Occipital lobe (tissue), 2 donors: ENCODE data around the gene AVPR1B. TPM values are rescaled to one million over a fixed set of nuclear protein-coding genes. Genes with fewer than 3 reads are reported as not detected.
"Not testable (repeated sequence)": the region's sequence is repeated elsewhere in the genome, so short reads cannot be mapped to it uniquely, and the experiment has no call there.

ENCODE experiments used
- DNase-seq: peaks from one replicate; lab custom pipeline; 2025; lab: John Stamatoyannopoulos, UW
- total RNA-seq: library from RNA; depleted of rRNA; stranded (reverse); fragments of >200 nt; gene quantifications from one replicate; pipeline ENCODE4 v1.2.3, GENCODE V29; 2014

Gene AVPR1B
- total RNA-seq, 1 donor from 2014 or later: not detected

DNA sequence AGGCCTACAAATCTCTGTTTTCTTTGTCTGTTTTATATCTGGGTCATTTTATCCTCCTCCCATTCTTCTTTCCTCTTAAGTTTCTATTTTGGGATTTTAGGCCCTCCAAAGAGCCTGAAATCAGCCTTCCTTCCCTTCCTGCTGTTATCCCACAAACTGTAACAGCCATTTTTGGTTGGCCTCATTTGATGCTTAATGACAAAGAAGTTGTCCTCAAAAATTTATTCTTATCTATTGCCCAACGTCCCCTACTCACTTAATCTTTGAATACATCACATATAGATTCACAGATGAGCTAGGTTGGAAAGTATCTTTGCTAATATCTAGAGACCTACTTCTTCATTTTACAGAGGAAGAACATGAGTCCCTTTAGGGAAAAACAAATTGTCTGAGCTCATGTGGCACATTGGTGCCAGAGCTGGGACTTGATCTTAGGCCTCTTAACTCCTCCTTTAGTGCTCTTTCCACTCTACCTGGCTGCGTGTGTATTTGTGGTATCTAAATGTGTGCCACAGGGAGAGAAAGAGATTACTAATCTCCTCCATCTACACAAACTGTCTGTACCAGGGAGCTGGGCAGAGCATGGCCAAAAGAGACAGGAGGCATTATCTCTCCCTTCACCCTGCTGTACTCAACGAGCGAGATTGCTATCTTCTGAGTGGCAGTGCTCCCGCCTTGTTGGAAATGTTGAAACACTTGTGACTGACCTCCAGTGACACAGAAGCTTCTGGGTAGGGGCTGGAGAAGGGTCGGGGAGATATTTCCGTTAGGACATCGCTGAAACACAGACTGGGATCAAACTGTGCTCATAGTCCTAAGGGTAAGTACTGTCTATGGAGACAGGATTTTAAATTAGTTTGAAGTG, 34.1 kb downstream of the AVPR1B start:
- no peak for DNase-seq

GRCh38 chr1:206081856-206082255, 35.3 kb downstream of the AVPR1B start:
- DNase-seq: no peak

DNA sequence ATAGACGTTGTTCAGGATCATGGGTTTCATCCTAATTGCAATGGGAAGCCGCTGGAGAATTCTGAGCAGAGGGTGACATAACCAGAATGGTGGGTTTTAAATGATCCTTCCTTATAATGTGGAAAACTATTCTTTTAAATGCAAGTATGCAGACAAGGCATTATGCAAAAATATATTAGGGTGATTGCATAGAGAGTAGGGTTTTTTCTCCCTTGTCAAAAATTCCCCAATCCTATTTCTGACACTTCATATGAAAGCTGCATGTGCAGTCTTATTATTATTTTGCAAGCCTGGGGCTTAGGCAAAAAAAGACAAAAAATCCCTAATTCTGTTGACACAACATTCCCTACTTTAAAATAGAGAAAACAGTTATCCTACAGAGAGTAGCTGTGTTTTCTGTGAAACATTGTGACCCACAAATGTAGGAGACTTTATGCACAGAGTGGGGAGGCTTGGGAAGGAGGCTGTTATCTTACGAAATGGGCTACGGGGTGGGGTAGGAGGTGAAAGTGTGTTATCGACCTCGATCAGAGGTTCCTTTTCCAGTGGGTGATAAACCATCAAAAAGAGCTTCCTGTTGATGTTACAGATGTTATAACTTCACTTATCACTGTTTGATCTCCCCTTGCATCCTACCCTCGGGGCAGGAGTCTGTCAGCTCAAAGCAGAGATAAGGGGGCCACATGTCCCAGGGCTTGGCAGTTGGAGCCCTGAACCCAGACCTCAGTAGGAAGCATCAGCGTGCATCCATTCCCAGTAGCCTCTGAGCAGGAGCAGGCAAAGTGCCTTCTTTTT, 37.0 kb downstream of the AVPR1B start:
- DNase-seq: no peak

- no peak for DNase-seq
These were observed 38.1 kb downstream of the AVPR1B start for GRCh38 chr1:206079135-206079534.

DNA sequence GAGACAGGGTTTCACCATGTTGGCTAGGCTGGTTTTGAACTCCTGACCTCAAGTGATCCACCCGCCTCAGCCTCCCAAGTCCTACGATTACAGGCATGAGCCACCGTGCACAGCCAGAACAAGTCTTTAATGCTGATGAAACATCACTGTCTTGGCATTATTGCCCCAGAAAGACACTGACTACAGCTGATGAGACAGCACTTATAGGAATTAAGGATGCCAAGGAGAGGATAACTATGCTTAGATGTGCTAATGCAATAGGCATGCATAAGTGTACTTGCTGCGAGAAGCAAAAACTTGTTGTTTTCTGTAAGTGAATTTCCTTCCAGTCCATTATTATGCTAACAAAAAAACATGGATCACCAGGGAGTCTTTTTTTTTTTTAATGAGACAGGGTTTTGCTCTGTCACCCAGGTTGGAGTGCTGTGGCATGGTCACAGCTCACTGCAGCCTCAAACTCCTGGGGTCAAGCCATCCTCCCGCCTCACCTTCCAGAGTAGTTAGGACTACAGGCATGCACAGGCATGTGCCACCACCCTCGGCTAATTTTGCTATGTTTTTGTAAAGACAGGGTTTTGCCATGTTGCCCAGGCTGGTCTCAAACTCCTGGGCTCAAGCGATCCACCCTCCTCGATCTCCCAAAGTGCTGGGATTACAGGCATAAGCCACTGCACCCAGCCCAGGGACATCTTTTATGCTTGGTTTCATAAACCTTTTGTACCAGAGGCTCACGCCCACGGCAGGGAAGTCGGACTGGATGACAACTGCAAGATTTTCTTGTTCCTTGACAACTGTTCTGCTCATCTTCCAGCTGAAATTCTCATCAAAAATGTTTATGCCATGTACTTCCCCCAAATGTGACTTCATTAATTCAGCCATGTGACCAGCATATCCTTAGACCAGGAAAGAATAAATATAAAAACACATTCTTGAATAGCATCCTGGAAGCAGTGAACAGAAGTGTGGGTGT, 41.1 kb downstream of the AVPR1B start:
- no peak for DNase-seq

- DNase-seq: no peak
These were observed 42.3 kb downstream of the AVPR1B start for GRCh38 chr1:206074839-206075238.

- no peak for DNase-seq
These were observed 46.4 kb downstream of the AVPR1B start for GRCh38 chr1:206070627-206071304.

DNA sequence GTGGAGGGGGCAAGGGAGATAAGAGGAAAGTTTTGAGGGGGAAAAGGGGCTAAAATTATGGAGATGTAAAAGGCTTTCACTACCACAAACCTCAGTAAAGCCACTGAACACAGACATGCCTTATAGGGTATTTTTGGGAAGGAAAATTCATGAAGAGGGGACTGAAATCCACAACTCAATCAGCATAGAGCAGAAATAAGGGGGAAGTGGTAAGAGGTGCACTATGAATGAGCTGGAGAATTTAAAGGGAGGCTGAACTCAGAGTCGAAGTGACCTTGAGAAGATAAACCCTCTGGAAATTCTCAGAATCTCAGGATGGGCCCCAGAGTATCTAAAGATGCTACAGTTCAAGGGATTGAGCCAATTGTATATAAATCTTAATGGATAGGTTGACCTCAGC, 48.9 kb downstream of the AVPR1B start:
- DNase-seq: no peak

- DNase-seq: no peak
These were observed 49.5 kb downstream of the AVPR1B start for GRCh38 chr1:206067486-206068227.

DNA sequence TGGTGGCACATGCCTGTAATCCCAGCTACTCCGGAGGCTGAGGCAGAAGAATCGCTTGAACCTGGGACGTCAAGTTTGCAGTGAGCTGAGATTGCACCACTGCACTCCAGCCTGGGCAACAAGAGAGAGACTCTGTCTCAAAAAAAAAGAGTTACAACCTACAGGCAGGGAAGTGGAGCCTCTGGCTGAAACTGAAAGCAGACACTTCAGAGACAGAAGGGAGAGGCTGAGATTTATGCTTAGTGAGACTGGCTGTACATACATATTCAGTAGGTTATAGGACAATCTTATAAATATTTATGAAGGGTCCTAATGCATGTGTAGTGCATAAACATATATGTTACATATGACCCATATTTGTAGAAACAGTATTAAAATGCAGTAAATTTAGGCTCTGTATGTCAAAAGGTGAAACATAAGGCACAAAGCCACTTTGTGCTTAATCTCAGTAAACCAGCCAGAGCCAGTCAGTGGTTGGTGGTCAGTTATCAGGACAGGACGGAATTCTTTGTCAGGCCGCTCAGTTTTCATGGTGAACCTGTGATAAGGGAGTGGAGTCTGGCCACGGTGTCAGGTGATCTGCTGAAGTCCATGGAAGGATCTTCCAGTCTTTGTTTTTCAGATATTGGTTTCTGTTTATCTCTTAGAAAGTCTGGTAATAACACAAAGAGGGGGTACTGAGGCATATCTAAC, 50.6 kb downstream of the AVPR1B start:
- DNase-seq: no peak

DNA sequence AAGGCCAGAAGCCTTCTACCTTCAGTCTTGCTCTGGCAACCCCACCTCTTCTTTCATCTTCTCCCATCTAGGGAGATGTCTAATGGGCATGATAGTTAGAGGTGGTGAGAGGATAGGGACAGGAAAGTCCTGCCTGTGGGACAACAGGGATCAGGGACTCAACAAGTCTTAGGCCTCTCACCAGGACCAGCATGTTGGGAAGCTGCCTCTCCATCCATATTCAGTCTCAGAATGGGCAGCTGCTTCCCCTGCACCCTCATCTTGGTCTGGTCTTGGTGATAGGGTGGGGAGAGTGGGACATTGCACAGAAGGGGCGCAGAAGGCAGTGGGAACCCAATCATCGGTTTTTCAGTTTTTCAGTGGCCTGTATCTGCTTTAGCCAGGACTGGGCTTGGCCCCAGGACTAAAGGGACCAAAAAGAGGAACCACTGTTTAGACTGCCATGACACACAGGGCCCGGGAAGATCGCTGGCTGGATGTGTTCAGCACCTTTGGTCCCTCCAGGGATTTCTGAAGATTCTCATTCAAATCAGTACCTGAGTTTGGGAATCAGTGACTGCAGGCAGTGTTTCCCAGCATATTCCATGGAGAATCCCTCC, 51.5 kb downstream of the AVPR1B start:
- DNase-seq: no peak

DNA sequence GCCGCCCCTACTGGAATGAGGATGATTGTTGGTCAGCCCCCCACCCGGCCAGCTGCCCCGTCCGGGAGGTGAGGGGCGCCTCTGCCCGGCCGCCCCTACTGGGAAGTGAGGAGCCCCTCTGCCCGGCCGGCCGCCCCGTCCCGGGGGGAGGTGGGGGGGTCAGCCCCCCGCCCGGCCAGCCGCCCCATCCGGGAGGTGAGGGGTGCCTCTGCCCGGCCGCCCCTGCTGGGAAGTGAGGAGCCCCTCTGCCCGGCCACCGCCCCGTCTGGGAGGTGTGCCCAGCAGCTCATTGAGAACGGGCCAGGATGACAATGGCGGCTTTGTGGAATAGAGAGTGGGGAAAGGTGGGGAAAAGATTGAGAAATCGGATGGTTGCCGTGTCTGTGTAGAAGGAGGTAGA, 52.7 kb downstream of the AVPR1B start:
- not testable (repeated sequence) for DNase-seq

DNA sequence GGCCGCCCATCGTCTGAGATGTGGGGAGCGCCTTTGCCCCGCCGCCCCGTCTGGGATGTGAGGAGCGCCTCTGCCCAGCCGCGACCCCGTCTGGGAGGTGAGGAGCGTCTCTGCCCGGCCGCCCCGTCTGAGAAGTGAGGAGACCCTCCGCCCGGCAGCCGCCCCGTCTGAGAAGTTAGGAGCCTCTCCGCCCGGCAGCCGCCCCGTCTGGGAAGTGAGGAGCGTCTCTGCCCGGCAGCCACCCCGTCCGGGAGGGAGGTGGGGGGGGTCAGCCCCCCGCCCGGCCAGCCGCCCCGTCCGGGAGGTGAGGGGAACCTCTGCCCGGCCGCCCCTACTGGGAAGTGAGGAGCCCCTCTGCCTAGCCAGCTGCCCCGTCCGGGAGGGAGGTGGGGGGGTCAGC, 53.2 kb downstream of the AVPR1B start:
- DNase-seq: not testable (repeated sequence)

GRCh38 chr1:206062464-206062863, 54.7 kb downstream of the AVPR1B start:
- no peak for DNase-seq

DNA sequence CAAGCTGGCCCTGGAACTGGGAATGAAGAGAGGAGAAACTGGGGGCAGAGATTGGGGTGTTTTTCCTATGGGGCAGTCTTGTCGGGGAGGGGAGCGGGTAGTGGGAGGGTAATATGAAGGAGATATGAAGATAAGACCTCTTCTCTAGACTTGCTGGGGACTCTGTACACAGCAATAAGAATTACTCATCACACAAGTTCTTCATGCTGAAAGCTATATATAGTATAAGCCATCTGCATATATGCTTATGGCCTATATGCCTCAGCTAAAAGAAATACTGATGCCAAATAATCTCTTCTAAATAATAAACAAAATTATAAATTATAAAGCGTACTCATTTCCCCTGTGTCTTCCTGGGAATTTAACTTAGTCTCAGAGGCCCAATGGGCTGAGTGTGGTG, 56.3 kb downstream of the AVPR1B start:
- no peak for DNase-seq
